Measurements from ENCODE around the gene H3-3A.
A peak's percentile ranks its signal among the peaks of the same experiment; 100 is the strongest.

Gene H3-3A

GRCh38 chr1:226112626-226113025 is 50.1 kb downstream of the H3-3A start:
- TF ChIP-seq, protein P1, sequence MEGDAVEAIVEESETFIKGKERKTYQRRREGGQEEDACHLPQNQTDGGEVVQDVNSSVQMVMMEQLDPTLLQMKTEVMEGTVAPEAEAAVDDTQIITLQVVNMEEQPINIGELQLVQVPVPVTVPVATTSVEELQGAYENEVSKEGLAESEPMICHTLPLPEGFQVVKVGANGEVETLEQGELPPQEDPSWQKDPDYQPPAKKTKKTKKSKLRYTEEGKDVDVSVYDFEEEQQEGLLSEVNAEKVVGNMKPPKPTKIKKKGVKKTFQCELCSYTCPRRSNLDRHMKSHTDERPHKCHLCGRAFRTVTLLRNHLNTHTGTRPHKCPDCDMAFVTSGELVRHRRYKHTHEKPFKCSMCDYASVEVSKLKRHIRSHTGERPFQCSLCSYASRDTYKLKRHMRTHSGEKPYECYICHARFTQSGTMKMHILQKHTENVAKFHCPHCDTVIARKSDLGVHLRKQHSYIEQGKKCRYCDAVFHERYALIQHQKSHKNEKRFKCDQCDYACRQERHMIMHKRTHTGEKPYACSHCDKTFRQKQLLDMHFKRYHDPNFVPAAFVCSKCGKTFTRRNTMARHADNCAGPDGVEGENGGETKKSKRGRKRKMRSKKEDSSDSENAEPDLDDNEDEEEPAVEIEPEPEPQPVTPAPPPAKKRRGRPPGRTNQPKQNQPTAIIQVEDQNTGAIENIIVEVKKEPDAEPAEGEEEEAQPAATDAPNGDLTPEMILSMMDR (IDR thresholded peaks at IDR 0.05; ENCODE audit: low read depth, low read length), result no peak
- no peak overlapping the region for H3K4me3 ChIP-seq (ENCODE audit: low read depth, low read length)

DNA sequence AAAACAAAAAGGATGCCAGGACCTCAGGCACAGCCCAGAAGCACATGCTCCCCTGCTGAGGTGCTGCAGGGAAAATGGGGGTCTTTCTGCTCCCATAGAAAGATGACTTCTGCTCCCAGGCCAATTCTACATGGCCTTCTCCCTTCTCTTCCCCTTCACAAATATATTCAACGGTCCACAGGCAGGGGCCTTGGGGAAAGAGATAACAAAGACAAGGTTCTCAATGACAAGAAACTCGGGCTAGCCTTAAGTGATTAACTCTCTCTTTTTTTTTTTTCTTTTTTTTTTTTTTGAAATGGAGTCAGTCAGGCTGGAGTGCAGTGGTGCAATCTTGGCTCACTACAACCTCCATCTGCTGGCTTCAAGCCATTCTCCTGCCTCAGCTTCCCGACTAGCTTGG is 54.2 kb downstream of the H3-3A start:
- H3K4me3 ChIP-seq (ENCODE audit: low read depth, low read length), result no peak overlapping the region
- TF ChIP-seq, protein P1 (IDR thresholded peaks at IDR 0.05; ENCODE audit: low read depth, low read length), result no peak

DNA sequence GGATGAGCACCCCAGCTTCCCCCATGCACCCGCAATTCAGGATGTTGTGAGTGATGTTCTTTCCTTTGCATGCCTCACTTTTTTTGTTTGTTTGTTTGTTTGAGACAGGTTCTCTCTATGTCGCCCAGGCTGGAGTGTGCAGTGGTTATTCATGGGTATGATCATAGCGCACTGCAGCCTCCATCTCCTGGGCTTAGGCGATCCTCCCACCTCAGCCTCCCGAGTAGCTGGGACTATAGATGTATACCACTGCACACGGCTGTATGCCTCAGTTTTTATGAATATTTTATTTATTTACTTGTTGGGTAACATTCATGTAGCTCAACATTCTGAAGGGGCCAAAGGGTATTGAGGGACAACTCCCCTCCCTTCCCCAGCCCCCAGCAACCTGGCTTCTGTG is 54.8 kb downstream of the H3-3A start:
- TF ChIP-seq, protein P1 (IDR thresholded peaks at IDR 0.05; ENCODE audit: low read depth, low read length), result no peak
- H3K4me3 ChIP-seq (ENCODE audit: low read depth, low read length), result no peak overlapping the region

DNA sequence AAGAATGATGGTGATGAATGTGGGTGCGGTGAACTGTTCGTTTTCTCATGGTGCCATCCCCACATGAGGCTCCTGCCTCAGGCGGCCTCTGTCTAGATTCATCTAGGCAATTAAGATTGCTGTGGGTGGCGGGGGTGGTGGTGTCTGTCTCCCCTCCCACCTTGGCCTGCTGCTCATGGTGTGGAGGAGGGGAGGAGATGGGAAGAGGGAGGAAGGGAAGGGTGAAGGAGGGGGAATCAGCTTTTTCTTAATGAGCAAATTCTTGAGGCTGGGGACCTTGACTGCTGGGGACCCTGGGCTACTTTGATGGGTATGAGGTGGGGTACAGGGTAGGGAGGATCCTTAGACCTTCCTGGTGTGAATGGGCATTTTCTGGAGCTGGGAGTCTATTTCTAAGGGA is 55.8 kb downstream of the H3-3A start:
- no peak overlapping the region for H3K4me3 ChIP-seq (ENCODE audit: low read depth, low read length)
- TF ChIP-seq, protein P1 (IDR thresholded peaks at IDR 0.05; ENCODE audit: low read depth, low read length), result no peak

DNA sequence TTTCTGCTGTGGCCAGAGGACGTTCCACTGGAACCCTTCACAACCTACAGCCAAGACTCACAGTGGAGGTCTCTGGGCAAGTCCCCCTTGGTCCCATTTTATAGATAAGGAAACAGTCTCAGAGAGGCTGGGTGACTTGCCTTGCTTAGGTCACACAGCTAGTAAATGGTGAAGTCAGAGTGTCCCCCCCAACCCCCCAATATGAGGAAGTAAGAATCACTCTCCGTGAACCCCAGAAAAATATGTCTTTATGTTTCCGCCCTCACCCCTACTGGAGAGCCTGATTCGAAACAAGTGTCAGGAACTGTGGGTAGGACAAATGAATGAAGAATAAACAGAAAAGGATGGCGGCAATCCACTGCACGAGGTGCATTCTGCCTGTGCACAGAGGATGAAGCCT is 56.7 kb downstream of the H3-3A start:
- no peak overlapping the region for H3K4me3 ChIP-seq (ENCODE audit: low read depth, low read length)
- TF ChIP-seq, protein P1 (IDR thresholded peaks at IDR 0.05; ENCODE audit: low read depth, low read length), result no peak

- H3K4me3 ChIP-seq (ENCODE audit: low read depth, low read length), result no peak overlapping the region
- TF ChIP-seq, protein P1 (IDR thresholded peaks at IDR 0.05; ENCODE audit: low read depth, low read length), result no peak
These were observed 57.9 kb downstream of the H3-3A start for GRCh38 chr1:226120398-226120797.

GRCh38 chr1:226121049-226121586 is 58.6 kb downstream of the H3-3A start:
- peak overlapping the region; percentile 59; the same call in 1 of the 2 replicates for H3K4me3 ChIP-seq (ENCODE audit: low read depth, low read length)
- TF ChIP-seq, protein P1 (IDR thresholded peaks at IDR 0.05; ENCODE audit: low read depth, low read length), result no peak
